SJSA1 (cell line): ENCODE data around the gene DOCK7. TPM values are rescaled to one million over a fixed set of nuclear protein-coding genes. Genes with fewer than 3 reads are reported as not detected.

Experiments
- DNase-seq, 2 experiments: peaks; one replicate each; pipeline ENCODE4 v3.0.0-alpha.2; 2015 to 2020; ENCODE audit warnings: low spot score in 2 of 2, low read depth in 1 of 2
- H3K27ac ChIP-seq: fragments of 250-450 bp; sonication (Bioruptor Pico); 2 replicates; pipeline ENCODE4 v1.5.1; 2020; ENCODE audit warnings: mild to moderate bottlenecking, moderate library complexity
- H3K27me3 ChIP-seq: fragments of 250-450 bp; sonication (Bioruptor Pico); replicated peaks from 2 replicates; pipeline ENCODE4 v1.5.1; 2020; ENCODE audit warnings: mild to moderate bottlenecking, moderate library complexity
- H3K36me3 ChIP-seq: fragments of 250-450 bp; sonication (Bioruptor Pico); 2 replicates; pipeline ENCODE4 v1.5.1; 2020; ENCODE audit warnings: mild to moderate bottlenecking
- H3K4me1 ChIP-seq: fragments of 250-450 bp; sonication (Bioruptor Pico); replicated peaks from 2 replicates; pipeline ENCODE4 v1.6.1; 2021; ENCODE audit warnings: mild to moderate bottlenecking
- H3K4me3 ChIP-seq: fragments of 250-450 bp; sonication (Bioruptor Pico); 2 replicates; pipeline ENCODE4 v1.5.1; 2020; ENCODE audit warnings: mild to moderate bottlenecking
- H3K9me3 ChIP-seq: fragments of 250-450 bp; sonication (Bioruptor Pico); replicated peaks from 2 replicates; pipeline ENCODE4 v1.5.1; 2020; ENCODE audit warnings: mild to moderate bottlenecking
- total RNA-seq: library from RNA; depleted of rRNA; stranded (reverse); fragments of >200 nt; shearing (Covaris generic); gene quantifications from 2 replicates; pipeline ENCODE4 v1.2.3, GENCODE V29; 2014; rRNA removed

Gene DOCK7
- total RNA-seq, 1 experiment from 2014 or later, result 47.3 TPM

DNA sequence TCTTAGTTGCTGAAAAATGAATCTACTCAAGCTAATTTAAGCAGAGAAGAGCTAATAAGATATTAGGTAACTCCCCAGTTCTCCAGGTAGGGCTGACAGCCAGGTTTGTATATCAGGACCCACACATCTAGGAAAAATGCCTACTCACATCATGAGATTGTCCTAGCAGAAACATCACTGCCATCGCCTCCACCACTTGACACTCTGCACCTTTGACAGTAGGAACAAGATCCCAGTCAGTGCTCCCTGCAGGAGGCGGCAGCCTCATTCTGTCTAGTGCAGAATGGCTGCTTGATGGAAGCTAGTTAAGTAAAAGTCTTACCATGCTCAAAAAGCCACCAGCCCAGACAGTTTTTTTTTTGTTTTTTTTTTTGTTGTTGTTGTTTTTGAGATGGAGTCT, 282.9 kb downstream of the DOCK7 start:
- Histone ChIP-seq H3K27ac (no peak overlapping the region), H3K27me3 (no peaks in the 10 kb centered on the region), H3K4me3 (no peak overlapping the region), H3K36me3 (no peaks in the 10 kb centered on the region), H3K9me3 (no peaks in the 10 kb centered on the region), H3K4me1 (no peaks in the 10 kb centered on the region)
- DNase-seq, result no peak

Other genes with a start within 250 kb of the DOCK7 start
- not detected in 2 replicates for gene ANGPTL3, start 90.9 kb downstream of the DOCK7 start, total RNA-seq
- 6.6 and 7.3 TPM in 2 replicates for gene ATG4C, start 95.7 kb upstream of the DOCK7 start, total RNA-seq